Stimulated activated CD4-positive, alpha-beta T cell treated with anti-CD3 and anti-CD28 coated beads, TNF-alpha, amount 100 ng/mL, for 1 hour (primary cell): ENCODE results near the gene MKI67.

Source experiments
- DNase-seq, 3 donors: peaks; one replicate each; pipeline ENCODE4 v3.0.0-alpha.2; 2020; ENCODE audit warnings: low read depth in 3 of 3, low spot score in 1 of 3

The MKI67 gene

GRCh38 chr10:128068398-128069285, 57.6 kb downstream of the MKI67 start:
- no peak for DNase-seq

GRCh38 chr10:128067691-128068397, 58.4 kb downstream of the MKI67 start:
- no peak for DNase-seq

DNA sequence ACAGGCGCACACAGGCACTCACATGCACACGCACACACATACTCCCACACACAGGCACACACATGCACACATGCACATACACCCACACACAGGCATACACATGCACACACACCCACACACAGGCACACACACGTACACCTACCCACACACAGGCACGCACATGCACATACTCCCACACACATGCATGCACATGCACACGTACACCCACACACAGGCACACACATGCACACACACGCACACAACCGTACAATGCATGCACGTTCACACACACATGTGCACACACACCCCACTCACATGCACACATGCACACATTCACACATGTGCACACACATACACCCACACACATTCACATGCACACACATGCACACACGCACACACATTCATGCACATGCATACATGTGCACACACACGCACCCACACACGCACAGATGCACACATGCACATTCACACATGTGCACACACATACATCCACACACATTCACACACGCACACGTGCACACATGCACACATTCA, 59.3 kb downstream of the MKI67 start:
- DNase-seq = no peak

DNA sequence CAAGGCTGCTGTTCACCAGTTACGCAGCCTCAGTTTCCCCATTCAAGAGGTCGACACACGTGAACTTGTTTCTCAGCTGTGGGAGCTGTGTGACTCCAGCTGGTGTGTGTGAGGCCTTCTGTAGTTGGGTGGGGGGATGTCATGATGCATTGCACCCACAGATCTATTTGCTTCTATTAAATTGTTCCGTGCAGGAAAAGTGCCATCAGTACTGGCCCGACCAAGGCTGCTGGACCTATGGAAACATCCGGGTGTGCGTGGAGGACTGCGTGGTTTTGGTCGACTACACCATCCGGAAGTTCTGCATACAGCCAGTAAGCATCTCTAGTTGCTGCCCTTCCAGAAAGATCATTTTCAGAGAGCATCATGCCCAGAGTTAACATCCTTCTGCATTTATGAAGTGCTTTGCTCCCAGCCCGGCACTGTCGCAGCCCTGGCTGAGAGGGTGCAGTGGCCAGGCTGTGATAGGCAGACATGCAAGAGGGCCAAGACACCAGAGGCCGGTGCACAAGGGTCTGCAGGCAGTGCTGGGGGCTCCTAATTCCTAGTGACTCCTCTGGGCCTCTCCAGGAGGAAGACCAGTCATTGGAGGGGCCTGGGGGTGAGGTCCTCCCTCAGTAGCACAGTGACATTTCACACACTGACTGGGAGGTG, 60.2 kb downstream of the MKI67 start:
- DNase-seq = no peak

DNA sequence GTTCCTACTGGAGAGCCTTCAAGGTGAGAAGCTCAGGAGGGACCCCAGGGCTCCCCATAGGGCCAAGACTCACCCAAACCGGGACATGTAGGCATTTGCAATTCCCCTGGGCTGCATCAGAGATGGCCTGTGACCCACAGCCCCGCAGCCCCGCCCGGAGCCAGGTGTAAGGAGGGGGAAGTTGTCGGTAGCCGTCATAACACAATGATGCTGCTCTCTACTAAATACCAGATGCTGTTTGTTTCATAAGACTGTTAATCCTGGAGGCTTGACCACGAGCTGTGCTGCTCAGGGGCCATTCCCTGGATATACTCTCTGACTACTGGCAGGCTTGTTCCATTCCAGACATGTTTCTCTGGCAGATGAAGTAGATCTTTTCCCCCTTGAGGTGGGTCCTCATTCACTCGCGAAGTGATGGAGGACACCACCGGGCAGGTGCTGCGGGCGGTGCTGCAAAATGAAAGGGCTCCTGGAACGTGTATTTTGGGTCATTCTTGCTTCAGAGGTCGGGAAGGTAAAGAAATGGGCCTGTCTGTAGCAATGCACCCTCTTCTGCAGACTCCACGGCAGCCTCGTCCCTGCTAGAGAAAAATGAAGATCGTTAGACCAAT, 61.1 kb downstream of the MKI67 start:
- no peak for DNase-seq

DNA sequence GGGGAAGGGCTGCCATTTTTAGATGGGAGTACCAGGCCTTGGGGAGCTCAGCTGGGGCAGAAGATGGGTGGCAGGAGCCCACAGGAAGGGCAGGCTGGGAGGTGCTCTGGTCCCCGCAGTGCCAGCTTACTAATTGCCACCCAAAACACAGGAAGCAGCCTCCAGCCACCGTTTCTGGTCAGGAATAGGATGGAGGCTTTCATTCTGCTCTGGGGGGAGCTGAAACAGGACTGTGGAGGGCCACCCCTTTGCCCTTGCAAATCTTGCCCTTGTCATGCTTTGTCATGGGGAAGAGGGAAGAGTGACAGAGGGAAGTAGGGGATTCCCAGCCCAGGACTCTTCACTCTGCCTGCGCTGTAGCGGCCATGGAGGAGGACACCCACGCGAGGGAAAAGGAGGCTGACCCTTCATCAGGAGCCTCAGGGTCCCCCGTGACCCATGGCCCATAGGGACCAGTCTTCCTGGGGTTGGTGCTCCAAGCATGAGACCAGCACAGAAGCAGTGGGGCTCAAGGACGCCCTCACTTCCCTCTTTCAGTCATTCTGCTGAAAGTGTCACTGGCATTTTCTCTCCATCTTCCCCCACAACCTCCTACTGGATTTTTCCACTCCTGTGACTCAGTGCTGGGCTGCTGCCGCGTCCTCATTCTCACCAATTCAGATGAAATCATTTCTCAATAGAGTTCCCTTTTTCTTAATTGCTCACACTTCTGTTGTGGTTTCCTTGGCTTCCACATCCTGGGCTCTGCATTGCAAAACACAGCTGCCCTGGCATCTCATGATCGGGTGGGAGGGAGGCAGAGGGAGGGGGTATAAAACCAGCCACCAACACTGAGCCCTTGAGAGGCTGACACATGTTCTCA, 61.9 kb downstream of the MKI67 start:
- peak; percentile 11 to 49 (median 27) for DNase-seq

- peak in 1 of 3 donors; percentile 22 for DNase-seq
These were observed 62.5 kb downstream of the MKI67 start for GRCh38 chr10:128063736-128064107.

- DNase-seq = peak; percentile 28 to 44 (median 30)
These were observed 63.2 kb downstream of the MKI67 start for GRCh38 chr10:128062881-128063563.

- DNase-seq = no peak
These were observed 63.8 kb downstream of the MKI67 start for GRCh38 chr10:128062331-128062880.

- no peak for DNase-seq
These were observed 64.6 kb downstream of the MKI67 start for GRCh38 chr10:128061306-128062300.

- no peak for DNase-seq
These were observed 65.6 kb downstream of the MKI67 start for GRCh38 chr10:128060341-128061250.

GRCh38 chr10:128059982-128060293, 66.3 kb downstream of the MKI67 start:
- no peak for DNase-seq

- DNase-seq = no peak
These were observed 66.8 kb downstream of the MKI67 start for GRCh38 chr10:128059266-128059981.

GRCh38 chr10:128058750-128059134, 67.5 kb downstream of the MKI67 start:
- no peak for DNase-seq

DNA sequence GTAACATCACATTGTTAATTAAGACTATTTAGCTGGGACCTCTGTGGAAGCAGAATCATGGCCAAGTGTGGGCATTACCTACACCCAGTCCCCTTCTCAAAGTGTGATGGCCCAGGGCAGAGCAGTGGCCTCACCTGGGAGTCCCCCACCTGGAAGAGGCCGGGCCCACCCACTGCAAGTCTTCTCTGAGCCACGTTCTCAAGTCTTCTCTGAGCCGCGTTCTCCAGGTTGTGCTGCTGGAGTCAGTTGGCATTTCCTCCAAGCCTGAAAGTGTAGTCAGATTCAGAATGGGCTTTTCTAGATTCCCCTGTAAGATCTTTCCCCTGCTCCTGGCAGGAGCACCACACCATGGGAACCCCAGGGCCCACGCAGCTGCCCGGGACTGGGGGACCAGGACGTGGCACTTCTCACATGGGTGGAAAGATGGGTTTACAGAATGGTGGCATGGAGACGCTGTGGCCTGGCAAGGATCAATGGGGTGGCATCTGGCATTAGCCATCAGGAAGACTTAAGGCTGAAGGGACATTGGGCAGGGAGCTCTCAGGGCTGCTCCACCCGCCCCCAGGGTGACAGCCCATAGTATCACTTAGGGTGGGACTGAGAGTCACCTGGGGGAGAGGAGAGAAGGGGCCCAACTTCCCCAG, 68.0 kb downstream of the MKI67 start:
- no peak for DNase-seq
